Adipocyte (in vitro differentiated cells): Measurements from ENCODE around the gene SARDH.

Source experiments
- DNase-seq: peaks from one replicate; pipeline ENCODE4 v3.0.0-alpha.2; 2015; ENCODE audit warnings: low read depth
- H3K27me3 ChIP-seq: replicated peaks from 2 replicates; pipeline ENCODE4 v1.7.0; 2013; ENCODE audit warnings: mild to moderate bottlenecking, low read length, moderate library complexity; ENCODE audit not compliant: control insufficient read depth, insufficient read depth
- H3K36me3 ChIP-seq: 2 replicates; pipeline ENCODE4 v1.7.0; 2013; ENCODE audit warnings: low read length, mild to moderate bottlenecking, moderate library complexity; ENCODE audit not compliant: control insufficient read depth, insufficient read depth, severe bottlenecking
- H3K4me1 ChIP-seq: 2 replicates; pipeline ENCODE4 v1.7.0; 2013; ENCODE audit warnings: mild to moderate bottlenecking, low read length, moderate library complexity; ENCODE audit not compliant: control insufficient read depth, insufficient read depth
- H3K4me3 ChIP-seq: 2 replicates; pipeline ENCODE4 v1.7.0; 2013; ENCODE audit warnings: mild to moderate bottlenecking, low read length, moderate library complexity
- H3K9ac ChIP-seq: 2 replicates; pipeline ENCODE4 v1.7.0; 2013; ENCODE audit warnings: mild to moderate bottlenecking, low read length, moderate library complexity
- H3K9me3 ChIP-seq: 2 replicates; pipeline ENCODE4 v1.7.0; 2013; ENCODE audit warnings: mild to moderate bottlenecking, low read length, moderate library complexity; ENCODE audit not compliant: control insufficient read depth

Gene SARDH

DNA sequence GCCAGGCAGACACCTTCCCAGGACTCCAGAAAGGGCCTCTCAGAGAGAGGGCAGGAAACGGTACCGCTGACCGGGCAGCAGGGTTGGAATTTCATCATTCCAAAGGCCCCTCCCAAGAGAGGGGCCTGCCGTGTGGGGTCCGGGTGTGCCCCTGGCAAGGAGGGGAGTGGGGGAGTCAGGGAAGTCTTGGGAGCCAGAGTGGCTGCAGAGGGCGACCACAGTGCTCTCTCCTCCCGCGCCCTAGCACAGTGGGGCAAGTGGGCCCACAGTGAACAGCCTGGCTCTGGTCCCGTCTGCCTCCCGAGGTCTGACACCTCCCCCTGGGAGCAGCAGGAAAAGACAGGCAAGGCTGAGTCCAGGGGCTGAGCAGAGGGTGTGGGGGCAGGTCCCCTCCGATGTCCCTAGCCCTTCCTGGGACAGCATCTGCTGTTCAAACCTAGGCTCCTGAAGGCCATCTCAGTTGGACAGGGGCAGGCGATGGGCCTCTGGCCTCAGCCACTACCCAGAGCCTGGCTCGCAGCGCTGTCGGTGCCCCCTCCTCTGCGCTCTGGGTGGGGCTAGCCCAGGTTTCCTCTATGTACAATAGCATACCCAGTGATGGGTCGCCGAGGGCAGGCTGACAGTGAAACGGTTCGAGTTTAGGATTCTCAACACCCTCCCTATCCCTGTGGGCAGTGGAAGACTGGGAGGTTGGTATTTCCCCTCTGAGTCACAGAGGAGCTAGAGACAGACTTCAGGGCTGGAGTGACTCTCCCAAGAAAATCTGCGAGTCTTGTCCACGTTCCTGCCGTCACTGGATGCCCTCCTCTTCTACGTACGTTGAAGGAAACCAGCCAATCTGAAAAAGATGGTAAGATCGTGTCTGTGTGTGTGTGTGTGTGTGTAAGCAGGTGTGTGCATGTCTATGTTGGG, 25.4 kb upstream of the SARDH start:
- H3K9ac ChIP-seq = no peak overlapping the region
- H3K27me3 ChIP-seq = no peaks in the 10 kb centered on the region
- peaks cover 18% of the 10 kb centered on the region for H3K36me3 ChIP-seq
- peak; percentile 36 for DNase-seq
- no peaks in the 10 kb centered on the region for H3K4me1 ChIP-seq
- H3K9me3 ChIP-seq = peaks cover 7% of the 10 kb centered on the region
- no peak overlapping the region for H3K4me3 ChIP-seq

DNA sequence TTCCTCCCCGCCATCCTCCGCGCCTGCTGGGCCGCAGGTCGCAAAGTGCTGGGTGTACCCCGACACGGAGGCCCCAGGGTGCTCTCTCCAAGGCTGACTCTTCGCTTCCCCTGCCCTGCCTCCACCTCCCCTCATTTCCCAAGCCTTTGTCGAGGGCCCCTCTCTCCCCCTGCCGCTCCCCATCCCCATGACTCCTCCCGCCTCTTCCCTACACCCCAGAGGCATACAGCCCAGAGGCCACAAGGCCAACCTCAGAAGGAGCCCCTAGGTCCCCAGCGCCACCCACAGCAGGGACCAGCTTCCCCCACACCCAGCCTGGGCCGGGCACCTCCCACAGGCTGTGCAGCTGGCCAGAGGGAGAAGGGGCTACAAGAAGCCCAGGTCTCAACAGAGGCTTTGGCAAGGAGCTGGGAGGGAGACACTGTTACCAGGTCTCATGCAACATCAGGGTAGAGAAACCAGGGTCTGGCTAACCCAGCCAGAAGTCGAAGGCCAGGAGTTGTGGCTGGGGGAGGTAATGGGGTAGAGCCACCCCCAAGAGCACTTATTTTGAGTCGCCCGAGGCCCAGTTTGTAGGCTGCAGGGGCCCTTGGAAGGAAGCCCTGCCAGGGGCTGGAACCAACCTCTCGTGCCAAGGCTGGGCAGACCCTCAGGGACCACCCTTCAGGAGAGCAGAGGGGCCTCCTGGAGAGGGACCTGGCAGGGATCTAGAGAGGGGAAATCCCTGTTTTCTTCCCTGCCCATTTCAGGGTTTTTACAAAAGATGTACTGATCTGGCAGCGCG, 24.5 kb upstream of the SARDH start:
- no peak for DNase-seq
- no peaks in the 10 kb centered on the region for H3K4me1 ChIP-seq
- peaks cover 7% of the 10 kb centered on the region for H3K9me3 ChIP-seq
- H3K4me3 ChIP-seq = no peak overlapping the region
- peaks cover 12% of the 10 kb centered on the region for H3K36me3 ChIP-seq
- no peak overlapping the region for H3K9ac ChIP-seq
- H3K27me3 ChIP-seq = no peaks in the 10 kb centered on the region

DNA sequence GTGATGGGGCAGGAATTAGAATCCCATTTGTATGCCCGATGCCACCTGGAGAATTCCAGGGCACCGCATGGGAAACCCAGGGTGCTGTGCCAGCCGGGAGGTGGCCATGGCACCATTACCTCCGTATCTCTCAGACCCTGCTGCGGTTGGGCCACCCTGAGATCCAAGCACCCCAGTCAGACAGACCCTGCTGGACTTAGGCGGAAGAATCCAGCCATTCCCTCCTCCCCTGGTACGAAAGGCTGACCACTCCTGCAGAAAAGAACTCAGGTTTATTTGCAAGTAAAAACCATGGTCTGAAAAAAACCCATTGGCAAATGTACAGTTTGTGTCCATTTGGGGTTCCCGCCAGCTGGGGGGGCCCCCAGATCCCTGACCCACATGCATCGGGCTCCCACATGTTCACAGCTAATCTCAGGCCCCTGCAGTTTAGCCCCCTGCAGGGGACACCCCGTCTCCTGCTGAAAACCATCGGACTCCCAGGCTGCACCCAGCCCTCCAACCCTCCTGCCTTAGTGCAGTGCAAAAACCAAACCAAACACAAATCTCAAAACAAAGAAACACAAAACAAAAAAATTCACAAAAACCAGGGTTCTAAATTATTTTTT, 23.6 kb upstream of the SARDH start:
- Histone ChIP-seq H3K36me3 (peaks cover 3% of the 10 kb centered on the region), H3K4me3 (no peak overlapping the region), H3K27me3 (no peaks in the 10 kb centered on the region), H3K4me1 (no peaks in the 10 kb centered on the region), H3K9me3 (peaks cover under 1% of the 10 kb centered on the region), H3K9ac (no peak overlapping the region)
- no peak for DNase-seq

DNA sequence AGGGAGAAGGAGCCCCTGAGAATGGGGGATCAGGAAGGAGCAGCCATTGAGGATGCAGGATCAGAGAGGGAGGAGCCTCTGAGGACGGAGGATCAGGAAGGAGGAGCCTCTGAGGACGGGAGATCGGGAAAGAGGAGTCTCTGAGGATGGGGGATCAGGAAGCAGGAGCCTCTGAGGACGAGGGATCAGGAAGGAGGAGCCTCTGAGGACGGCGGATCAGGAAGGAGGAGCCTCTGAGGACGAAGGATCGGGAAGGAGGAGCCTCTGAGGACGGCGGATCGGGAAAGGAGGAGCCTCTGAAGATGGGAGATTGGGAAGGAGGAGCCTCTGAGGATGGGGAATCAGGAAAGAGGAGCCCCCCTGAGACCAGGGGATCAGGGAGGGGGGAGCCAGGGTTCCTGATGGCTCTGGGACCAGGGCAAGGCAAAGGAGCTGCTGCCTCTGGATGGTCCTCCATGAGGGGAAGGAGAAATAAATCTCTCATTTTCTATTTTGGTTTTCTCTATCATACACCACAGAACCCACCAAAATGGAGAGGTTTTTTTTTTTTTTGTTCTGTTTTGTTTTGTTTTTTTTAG, 22.6 kb upstream of the SARDH start:
- H3K4me3 ChIP-seq = no peak overlapping the region
- peaks cover 3% of the 10 kb centered on the region for H3K36me3 ChIP-seq
- H3K4me1 ChIP-seq = no peaks in the 10 kb centered on the region
- no peak for DNase-seq
- no peak overlapping the region for H3K9ac ChIP-seq
- H3K27me3 ChIP-seq = no peaks in the 10 kb centered on the region
- no peaks in the 10 kb centered on the region for H3K9me3 ChIP-seq

DNA sequence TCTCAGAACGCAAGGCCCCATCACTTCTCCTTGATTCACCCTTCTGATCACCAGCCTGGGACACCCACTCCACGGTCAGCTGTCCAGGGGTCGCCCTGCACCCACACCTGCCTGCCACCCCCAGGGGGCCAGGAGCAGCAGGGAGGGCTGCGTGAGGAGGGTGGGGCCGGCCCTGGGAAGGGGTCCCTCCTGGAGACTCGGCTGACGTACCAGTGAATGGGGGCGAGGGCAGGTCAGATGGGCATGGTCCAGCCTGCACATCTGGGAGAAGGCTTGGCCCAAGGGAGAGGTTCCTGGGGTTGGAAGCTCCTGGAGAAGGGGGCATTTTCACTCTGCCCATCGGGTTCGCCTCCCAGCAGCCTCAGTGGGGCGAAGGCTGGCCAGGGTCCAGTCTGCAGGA, 21.8 kb upstream of the SARDH start:
- Histone ChIP-seq H3K9ac (no peak overlapping the region), H3K4me3 (no peak overlapping the region), H3K36me3 (peaks cover 3% of the 10 kb centered on the region), H3K27me3 (peaks cover 4% of the 10 kb centered on the region), H3K4me1 (peaks cover 2% of the 10 kb centered on the region), H3K9me3 (no peaks in the 10 kb centered on the region)
- DNase-seq = no peak

DNA sequence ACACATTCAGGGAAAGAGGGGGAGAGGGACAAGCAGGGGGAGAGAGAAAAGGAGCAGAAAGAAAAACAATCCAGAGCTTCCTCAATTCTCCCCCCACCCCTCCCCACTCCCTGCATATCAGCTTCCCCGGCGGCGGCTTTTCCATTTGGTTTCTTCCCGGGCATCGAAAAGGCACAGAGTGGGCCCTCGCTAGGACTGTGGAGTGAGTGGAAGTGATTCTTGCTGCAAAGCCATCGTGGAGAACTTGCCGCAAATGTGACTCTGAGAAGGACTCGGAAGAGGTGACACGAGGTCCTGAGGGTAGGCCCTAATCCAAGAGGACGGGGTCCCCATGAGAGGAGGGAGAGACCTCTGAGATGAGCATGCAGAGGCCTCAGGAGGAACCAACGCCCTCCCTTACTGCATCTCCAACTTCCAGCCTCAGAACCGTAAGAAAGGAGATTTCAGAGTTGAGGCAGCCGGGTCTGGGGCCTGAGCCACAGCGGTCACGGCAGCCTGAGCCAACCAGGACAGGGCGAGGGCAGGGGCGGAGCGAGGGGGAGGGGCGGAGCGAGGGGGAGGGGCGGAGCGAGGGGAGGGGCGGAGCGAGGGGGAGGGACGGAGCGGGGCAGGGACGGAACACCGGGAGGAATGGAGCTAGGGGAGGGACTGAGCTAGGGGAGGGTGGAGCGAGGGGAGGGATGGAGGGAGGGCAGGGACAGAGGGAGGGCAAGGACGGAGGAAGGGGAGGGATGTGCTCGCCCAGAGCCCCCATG, 21.2 kb upstream of the SARDH start:
- H3K4me1 ChIP-seq = peaks cover 4% of the 10 kb centered on the region
- H3K9ac ChIP-seq = no peak overlapping the region
- no peak for DNase-seq
- H3K9me3 ChIP-seq = peaks cover under 1% of the 10 kb centered on the region
- no peak overlapping the region for H3K4me3 ChIP-seq
- peaks cover 3% of the 10 kb centered on the region for H3K36me3 ChIP-seq
- H3K27me3 ChIP-seq = peaks cover 6% of the 10 kb centered on the region

DNA sequence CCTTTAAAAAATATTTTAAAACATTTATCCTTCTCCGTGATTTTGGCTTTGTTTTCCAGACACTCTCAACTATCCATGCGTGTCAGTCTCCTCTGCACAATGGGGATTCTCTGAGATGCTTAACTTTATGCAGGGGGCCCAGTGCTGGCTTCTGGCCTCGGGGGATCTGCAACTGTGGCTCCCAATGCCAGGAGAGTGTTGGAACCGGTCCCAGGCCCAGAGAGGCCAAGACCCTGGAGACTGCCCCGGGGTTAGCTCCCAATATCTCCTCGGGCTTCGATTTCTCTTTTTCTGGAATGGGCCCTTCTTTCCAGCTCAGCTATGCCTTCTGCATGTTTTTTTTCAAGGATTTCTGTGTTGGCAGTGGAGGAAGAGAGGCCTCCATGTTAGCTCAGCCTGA, 20.1 kb upstream of the SARDH start:
- Histone ChIP-seq H3K9ac (no peak overlapping the region), H3K9me3 (peaks cover 3% of the 10 kb centered on the region), H3K4me3 (no peak overlapping the region), H3K27me3 (peaks cover 6% of the 10 kb centered on the region), H3K4me1 (peaks cover 4% of the 10 kb centered on the region), H3K36me3 (peaks cover 3% of the 10 kb centered on the region)
- DNase-seq = no peak

DNA sequence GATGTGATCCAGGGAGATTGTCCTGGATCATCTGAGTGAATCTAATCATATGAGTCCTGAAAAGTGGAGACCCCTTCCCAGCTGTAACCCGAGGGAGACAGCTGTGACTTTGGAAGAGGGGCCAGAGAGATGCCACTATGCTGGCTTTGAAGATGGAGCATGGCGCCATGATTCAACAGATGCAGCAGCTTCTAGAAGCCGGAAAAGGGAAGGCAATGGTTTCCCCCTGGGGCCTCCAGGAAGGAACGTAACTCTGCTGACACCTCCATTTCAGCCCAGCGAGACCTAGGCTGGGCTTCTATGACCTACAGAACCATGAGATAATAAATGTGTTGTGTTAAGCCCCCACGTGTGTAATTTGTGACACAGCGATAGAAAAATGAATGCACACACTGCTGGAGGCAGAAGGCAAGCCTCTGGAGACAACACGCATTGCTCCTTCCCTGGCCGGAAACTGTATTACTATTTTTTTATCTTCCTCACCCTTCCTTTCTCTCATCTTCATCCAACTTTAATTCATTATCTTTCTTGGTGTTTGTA, 16.6 kb upstream of the SARDH start:
- no peak for DNase-seq
- Histone ChIP-seq H3K4me1 (peaks cover 4% of the 10 kb centered on the region), H3K4me3 (no peak overlapping the region), H3K9ac (no peak overlapping the region), H3K27me3 (peaks cover 20% of the 10 kb centered on the region), H3K9me3 (peaks cover 6% of the 10 kb centered on the region), H3K36me3 (peaks cover 3% of the 10 kb centered on the region)

DNA sequence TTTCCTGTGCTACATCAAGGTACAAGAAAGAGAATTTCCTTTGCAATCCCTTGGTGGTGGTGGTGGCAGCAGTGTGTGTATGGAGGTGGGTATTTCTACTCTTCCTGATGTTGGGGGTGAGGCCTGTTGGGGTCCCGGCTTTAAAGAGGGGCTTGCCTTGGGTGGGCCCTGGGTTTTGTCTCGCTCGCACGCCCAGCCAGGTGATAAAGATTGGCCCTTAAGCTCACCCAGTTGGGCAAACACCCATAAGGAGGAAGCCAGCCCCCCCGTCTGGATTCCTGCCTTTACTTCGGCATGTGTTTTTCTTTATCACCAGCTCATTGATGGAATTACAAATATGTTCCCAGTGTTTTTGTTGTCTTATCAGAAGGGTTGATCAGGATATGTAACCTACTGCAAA, 16.0 kb upstream of the SARDH start:
- H3K9ac ChIP-seq = no peak overlapping the region
- DNase-seq = no peak
- peaks cover 10% of the 10 kb centered on the region for H3K9me3 ChIP-seq
- H3K36me3 ChIP-seq = peaks cover 3% of the 10 kb centered on the region
- H3K4me1 ChIP-seq = peaks cover 4% of the 10 kb centered on the region
- H3K4me3 ChIP-seq = no peak overlapping the region
- H3K27me3 ChIP-seq = peaks cover 20% of the 10 kb centered on the region

DNA sequence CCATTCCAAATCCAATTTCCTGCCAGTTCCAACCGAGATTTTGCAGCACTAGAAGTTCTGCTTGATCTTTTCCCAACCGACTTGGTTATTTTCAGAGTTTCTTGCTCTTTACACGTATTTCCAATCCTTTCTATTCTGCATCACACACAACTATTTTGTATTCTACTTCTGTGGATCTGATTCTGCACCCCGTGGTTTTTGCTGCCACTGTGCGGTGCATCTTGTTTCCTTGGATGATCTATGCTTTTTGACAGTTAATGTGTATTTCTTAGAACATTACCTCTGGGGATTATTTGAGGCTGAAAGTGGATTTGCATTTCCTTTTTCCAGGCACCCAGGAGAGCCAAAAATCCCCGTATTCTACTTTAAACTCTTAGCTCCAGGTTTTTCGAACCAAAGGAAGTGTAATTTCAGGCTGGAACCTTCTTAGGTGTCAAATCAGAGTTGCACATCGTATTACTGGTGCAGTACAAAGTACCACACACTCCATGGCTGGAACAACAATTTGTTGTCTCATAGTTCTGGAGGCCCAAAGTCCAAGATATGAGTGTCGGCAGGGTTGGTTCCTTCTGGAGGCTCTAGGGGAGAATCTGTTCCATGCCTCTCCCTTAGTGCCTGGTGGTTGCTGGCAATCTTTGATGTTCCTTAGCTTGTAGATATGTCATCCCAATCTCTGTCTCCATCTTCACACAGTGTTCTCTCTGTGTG, 14.7 kb upstream of the SARDH start:
- Histone ChIP-seq H3K4me3 (no peak overlapping the region), H3K9me3 (peaks cover 16% of the 10 kb centered on the region), H3K4me1 (peaks cover 4% of the 10 kb centered on the region), H3K36me3 (peaks cover 1% of the 10 kb centered on the region), H3K9ac (no peak overlapping the region), H3K27me3 (peaks cover 25% of the 10 kb centered on the region)
- no peak for DNase-seq
